Measurements from ENCODE around the gene TMEM161A. TPM values are rescaled to one million over a fixed set of nuclear protein-coding genes. Genes with fewer than 3 reads are reported as not detected.

Gene TMEM161A
- total RNA-seq, 1 donor from 2014 or later = 6.7 TPM

GRCh38 chr19:19098084-19098702 lies 40.1 kb downstream of the TMEM161A start:
- no peak for DNase-seq (ENCODE audit: low spot score)

GRCh38 chr19:19096641-19097627 lies 41.3 kb downstream of the TMEM161A start:
- DNase-seq (ENCODE audit: low spot score) = no peak

GRCh38 chr19:19095691-19096090 lies 42.6 kb downstream of the TMEM161A start:
- DNase-seq (ENCODE audit: low spot score) = no peak

- no peak for DNase-seq (ENCODE audit: low spot score)
These were observed 43.8 kb downstream of the TMEM161A start for GRCh38 chr19:19094513-19094912.

- DNase-seq (ENCODE audit: low spot score) = no peak
These were observed 50.6 kb downstream of the TMEM161A start for GRCh38 chr19:19087676-19088075.

GRCh38 chr19:19083413-19084178 lies 54.7 kb downstream of the TMEM161A start:
- DNase-seq (ENCODE audit: low spot score) = no peak

- DNase-seq (ENCODE audit: low spot score) = no peak
These were observed 56.6 kb downstream of the TMEM161A start for GRCh38 chr19:19081642-19082151.

- DNase-seq (ENCODE audit: low spot score) = no peak
These were observed 58.7 kb downstream of the TMEM161A start for GRCh38 chr19:19079571-19079970.

- no peak for DNase-seq (ENCODE audit: low spot score)
These were observed 59.5 kb downstream of the TMEM161A start for GRCh38 chr19:19078801-19079200.

- DNase-seq (ENCODE audit: low spot score) = no peak
These were observed 61.2 kb downstream of the TMEM161A start for GRCh38 chr19:19077103-19077502.

- DNase-seq (ENCODE audit: low spot score) = no peak
These were observed 61.8 kb downstream of the TMEM161A start for GRCh38 chr19:19076476-19076875.

GRCh38 chr19:19075126-19075525 lies 63.2 kb downstream of the TMEM161A start:
- DNase-seq (ENCODE audit: low spot score) = no peak

GRCh38 chr19:19074196-19074882 lies 63.9 kb downstream of the TMEM161A start:
- no peak for DNase-seq (ENCODE audit: low spot score)

- no peak for DNase-seq (ENCODE audit: low spot score)
These were observed 66.4 kb downstream of the TMEM161A start for GRCh38 chr19:19071897-19072296.

Other genes with a start within 250 kb of the TMEM161A start
- gene CERS1, start 242.3 kb downstream of the TMEM161A start, total RNA-seq (ENCODE audit: insufficient read depth, low replicate concordance) = not detected
- gene COPE, start 219.1 kb downstream of the TMEM161A start, total RNA-seq (ENCODE audit: insufficient read depth, low replicate concordance) = 77.0 TPM
- 39.5 TPM for gene DDX49, start 218.8 kb downstream of the TMEM161A start, total RNA-seq (ENCODE audit: insufficient read depth, low replicate concordance)
- 31.3 TPM for gene HOMER3, start 197.3 kb downstream of the TMEM161A start, total RNA-seq (ENCODE audit: insufficient read depth, low replicate concordance)
- 32.7 TPM for gene SUGP2, start 105.0 kb downstream of the TMEM161A start, total RNA-seq (ENCODE audit: insufficient read depth, low replicate concordance)
- 19.3 TPM for gene ARMC6, start 104.9 kb downstream of the TMEM161A start, total RNA-seq (ENCODE audit: insufficient read depth, low replicate concordance)
- 13.2 TPM for gene SLC25A42, start 74.5 kb downstream of the TMEM161A start, total RNA-seq (ENCODE audit: insufficient read depth, low replicate concordance)
- 0.72 TPM for gene MEF2B, start 31.8 kb upstream of the TMEM161A start, total RNA-seq (ENCODE audit: insufficient read depth, low replicate concordance)
- gene BORCS8, start 53.7 kb upstream of the TMEM161A start, total RNA-seq (ENCODE audit: insufficient read depth, low replicate concordance) = 15.4 TPM
- gene RFXANK, start 53.8 kb upstream of the TMEM161A start, total RNA-seq (ENCODE audit: insufficient read depth, low replicate concordance) = 42.9 TPM
- gene NR2C2AP, start 64.9 kb upstream of the TMEM161A start, total RNA-seq (ENCODE audit: insufficient read depth, low replicate concordance) = 4.8 TPM
- 0.72 TPM for gene NCAN, start 73.5 kb upstream of the TMEM161A start, total RNA-seq (ENCODE audit: insufficient read depth, low replicate concordance)
- gene TM6SF2, start 134.8 kb upstream of the TMEM161A start, total RNA-seq (ENCODE audit: insufficient read depth, low replicate concordance) = 10.8 TPM
- gene SUGP1, start 182.0 kb upstream of the TMEM161A start, total RNA-seq (ENCODE audit: insufficient read depth, low replicate concordance) = 27.0 TPM
- 20.7 TPM for gene MAU2, start 182.4 kb upstream of the TMEM161A start, total RNA-seq (ENCODE audit: insufficient read depth, low replicate concordance)

All from umbilical cord (tissue), 2 donors.